HG03575 (cell line): ENCODE measurements around the gene PLEK2.
"Not testable (repeated sequence)": the region's sequence is repeated elsewhere in the genome, so short reads cannot be mapped to it uniquely, and the experiment has no call there.

ENCODE experiments used
- ATAC-seq: cut with Tn5 transposase; IDR thresholded peaks from one replicate; pipeline ENCODE4 v1.9.1; 2021; ENCODE audit not compliant: unreplicated experiment, insufficient number of reproducible peaks, low FRiP score; ENCODE audit errors: extremely low read depth

Gene PLEK2

GRCh38 chr14:67432050-67432564 lies 20.1 kb upstream of the PLEK2 start:
- ATAC-seq = no peak

- no peak for ATAC-seq
Observed at GRCh38 chr14:67429510-67430205, 17.7 kb upstream of the PLEK2 start.

DNA sequence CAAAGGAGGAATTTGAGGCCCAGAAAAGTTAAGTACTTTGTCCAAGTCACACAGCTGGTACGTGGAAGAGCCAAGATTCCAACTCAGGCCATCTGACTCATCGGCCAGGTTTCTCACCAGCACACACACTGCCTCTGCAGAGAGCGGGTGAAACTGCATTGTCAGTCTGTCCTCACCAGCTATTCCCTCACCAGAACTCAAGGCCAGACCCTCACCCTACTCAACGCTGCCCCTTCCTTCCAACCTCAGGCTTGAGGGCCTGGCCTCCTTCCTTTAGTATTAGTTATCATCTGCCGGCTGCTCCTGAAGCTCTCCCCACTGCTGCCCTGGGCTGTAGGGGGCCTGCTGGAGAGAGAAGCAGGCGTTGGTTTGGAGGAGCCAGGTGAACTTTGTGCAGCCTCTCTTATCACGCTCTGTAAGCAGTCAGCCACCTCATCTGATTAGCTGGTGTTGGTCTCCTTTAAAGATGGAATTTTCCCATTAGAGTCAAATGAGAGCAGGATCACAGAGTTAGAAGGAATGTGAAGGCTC lies 16.6 kb upstream of the PLEK2 start:
- no peak for ATAC-seq

DNA sequence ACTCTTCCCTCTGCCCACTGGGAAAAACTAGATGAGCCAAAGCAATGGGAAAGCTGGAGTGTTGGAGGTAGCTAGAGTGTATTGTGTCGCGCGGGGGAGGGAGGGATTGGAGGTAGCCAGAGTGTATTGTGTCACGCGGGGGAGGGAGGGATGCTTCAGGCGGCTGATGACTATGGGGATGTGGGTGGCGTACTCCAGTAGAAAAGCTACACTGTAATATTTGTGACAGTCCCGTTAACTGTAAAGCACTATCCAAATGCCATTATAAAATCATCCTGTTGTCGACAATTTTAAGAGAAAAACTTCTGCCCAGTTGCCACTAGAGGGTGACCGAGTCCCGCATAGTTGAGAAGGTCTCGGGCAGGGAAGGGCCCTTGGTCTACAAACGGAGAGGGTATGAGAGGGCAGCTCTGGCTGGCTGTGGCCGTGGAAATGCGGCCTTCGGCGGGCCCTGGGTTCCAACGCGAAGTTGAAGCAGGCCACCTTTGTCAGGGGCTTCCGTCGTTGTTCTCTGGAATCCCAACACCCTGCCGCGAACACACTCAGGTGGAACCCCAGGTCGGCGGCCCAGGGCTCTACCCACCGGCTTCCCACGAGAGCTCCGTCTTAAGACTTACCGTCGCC lies 15.1 kb upstream of the PLEK2 start:
- ATAC-seq = no peak

- no peak for ATAC-seq
Observed at GRCh38 chr14:67426161-67426560, 14.2 kb upstream of the PLEK2 start.

GRCh38 chr14:67425608-67426007 lies 13.6 kb upstream of the PLEK2 start:
- no peak for ATAC-seq

GRCh38 chr14:67424539-67424938 lies 12.6 kb upstream of the PLEK2 start:
- no peak for ATAC-seq

GRCh38 chr14:67423424-67423823 lies 11.5 kb upstream of the PLEK2 start:
- no peak for ATAC-seq

DNA sequence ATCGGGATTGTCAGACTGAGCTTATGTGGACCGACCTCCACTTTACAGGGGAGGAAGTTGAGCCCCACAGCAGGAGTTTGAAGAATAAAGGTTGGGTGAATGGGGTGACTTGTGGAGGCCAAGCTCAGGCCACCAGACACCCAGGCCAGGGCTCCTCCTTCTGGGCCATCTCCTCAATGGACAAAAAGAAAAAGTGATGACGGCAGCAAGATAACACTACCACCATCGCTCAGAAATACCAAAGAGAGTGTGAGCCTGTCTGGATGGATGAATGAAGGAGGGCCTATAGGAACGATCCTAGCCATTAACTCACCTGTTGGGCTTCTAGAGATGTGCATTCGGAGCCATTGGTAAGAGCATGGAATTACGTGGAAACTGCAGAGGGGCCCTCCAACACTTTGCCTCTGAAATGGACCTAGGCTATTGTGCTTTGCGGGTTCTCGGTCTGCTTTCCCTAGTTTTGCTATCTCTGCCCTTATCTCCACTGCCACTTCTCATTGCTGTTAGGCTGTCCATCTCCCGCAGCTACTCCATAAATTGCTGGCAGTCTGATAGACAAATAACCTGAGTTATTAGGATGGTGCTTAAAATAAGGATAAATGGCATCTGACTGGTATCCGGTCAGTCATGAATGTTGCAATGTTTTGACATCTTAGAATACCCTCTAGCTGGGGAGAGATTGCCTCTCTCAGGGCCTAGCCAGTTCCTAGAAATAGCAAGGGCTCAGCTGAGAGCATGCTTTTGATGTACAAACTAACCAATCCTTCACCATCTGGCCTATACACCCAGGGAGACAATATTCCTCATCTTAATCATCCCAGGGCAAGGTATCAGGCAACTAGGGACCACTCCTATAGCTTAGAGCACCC lies 9.6 kb upstream of the PLEK2 start:
- no peak for ATAC-seq

GRCh38 chr14:67420102-67420739 lies 8.3 kb upstream of the PLEK2 start:
- no peak for ATAC-seq

DNA sequence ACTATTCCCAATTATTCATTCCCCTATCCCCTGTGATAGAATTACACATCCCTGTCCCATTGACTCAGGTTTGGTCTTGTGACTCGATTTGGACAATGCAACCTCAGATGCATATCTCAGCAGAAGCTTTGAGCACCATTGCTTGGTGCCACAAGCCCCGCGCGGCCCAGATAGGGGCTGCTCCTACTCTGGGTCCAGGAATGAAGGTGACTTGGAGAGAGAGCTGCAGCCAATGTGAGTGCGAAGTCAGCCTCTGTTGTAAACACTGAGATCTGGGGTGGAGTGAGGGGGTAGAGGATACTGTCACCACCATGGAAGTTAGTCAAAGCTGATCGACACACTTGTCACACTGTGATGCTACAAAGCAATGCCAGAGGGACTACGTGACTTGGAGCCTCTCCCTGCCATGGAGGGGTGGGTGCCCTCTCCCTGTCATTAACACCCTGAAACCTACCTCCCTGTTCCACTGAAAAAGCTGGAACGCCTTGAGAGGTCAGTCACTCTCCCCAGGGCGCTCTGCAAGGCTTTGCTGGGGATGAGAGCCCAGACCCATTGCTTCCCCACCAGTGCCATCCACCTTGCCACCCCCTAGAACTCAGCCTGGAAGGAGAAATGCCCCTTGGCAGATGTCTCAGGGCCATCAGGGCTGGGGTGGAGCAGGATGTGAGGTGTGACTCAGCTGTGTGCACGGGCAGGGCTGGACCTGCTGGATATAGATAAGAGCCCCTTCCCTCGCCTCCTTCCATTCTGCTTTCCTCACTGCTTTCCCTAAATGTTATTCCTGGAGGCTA lies 6.6 kb upstream of the PLEK2 start:
- no peak for ATAC-seq

- ATAC-seq = no peak
Observed at GRCh38 chr14:67417633-67418032, 5.7 kb upstream of the PLEK2 start.

DNA sequence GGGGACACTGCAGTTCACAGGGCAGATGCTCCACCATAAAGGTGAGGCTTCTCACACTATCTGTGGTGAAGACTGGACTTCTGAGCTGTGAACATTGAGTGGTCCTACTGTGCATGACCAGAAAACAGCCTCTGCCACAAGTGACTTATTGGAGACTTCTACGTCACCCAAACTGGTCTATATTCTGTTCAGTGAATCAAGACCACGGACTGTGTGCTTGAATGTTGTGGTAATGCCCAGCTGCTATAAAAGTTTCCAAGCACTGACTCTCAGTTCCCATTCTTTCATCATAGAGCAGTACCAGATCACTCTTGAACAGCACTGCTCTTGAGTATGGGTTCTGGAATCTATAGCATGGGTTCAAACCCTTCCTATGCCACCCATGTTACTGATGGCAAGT lies 4.8 kb upstream of the PLEK2 start:
- ATAC-seq = no peak

GRCh38 chr14:67416085-67416484 lies 4.1 kb upstream of the PLEK2 start:
- no peak for ATAC-seq

DNA sequence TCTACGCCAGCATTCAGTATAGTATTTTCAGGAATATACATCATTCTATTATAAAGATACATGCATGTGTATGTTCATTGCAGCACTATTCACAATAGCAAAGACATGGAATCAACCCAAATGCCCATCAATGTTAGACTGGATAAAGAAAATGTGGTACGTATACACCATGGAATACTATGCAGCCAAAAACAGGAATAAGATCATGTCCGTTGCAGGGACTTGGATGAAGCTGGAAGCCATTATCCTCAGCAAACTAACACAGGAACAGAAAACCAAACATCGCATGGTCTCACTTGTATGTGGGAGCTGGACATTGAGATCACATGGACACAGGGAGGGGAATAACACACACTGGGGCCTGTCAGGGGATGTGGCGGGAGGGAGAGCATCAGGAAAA lies 3.6 kb upstream of the PLEK2 start:
- ATAC-seq = not testable (repeated sequence)

DNA sequence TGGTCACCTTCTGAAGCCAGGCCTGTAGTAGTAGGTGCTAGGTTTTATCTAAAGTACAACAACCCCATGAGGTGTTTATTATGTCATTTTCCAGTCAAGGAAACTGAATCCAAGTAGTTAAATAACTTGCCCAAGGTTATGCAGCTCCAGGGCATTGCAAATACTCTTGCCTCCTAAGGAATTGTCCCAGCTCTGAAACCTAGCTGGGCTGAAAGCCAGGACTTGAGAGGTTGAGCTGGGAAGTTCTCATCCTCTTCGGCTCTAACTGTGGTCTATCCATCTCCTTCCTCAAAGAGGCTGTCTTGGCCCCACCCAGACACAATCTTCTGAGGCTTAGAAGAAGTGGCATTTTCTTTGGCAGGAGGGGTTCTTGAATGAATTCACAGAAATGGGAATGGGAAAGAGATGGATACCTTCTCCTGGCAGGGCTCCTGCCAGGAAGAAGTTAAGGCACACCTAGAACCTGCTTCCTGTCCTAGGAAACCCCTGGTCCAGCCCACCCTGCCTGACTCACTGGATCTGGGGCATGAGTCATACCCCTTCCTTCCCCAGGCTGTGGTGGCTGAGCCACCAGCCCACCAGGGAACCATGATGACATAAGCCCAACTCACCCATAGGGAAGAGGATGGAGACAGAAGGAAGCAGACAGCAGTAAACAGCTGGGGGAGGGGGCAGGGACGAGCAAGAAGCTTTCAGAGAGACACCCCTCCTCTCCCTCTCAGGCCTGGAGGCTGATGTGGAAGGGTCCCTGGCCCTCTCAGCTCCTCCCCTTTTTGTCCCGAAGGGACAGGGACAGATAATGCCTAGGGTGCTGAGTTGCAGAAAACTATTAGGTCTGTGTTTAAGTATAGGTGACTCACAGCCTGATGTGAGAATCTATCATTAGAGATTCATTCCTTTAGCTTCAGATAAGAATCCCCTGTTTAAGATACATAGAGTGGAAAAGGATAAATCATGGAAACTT lies 2.1 kb upstream of the PLEK2 start:
- no peak for ATAC-seq

GRCh38 chr14:67411370-67411769 lies 595 bp downstream of the PLEK2 start:
- ATAC-seq = no peak
